Calu3 (cell line): Measurements from ENCODE around the gene ATP6V1G3. TPM values are rescaled to one million over a fixed set of nuclear protein-coding genes. Genes with fewer than 3 reads are reported as not detected.

Experiments
- BruUV-seq: library from RNA; stranded (reverse); fragments of 400-500 nt; replicated peaks from 2 replicates; lab custom pipeline; 2021; lab: Mats Ljungman, UMichigan
- CTCF ChIA-PET: fragments of 300-600 bp; sonication (Branson Sonifier 250); formaldehyde crosslinking; loops from one replicate; lab custom pipeline; 2022; ENCODE audit warnings: antibody characterized with exemption; lab: Charles Lee
- DNase-seq: peaks from one replicate; pipeline ENCODE4 v3.0.0; 2022
- H3K27ac Mint-ChIP-seq: one replicate; pipeline ENCODE4 v1.8.0; 2022; ENCODE audit warnings: mixed read lengths; ENCODE audit not compliant: unreplicated experiment
- H3K27me3 Mint-ChIP-seq: one replicate; pipeline ENCODE4 v1.8.0; 2022; ENCODE audit warnings: mixed read lengths; ENCODE audit not compliant: unreplicated experiment
- H3K36me3 Mint-ChIP-seq: one replicate; pipeline ENCODE4 v1.8.0; 2022; ENCODE audit warnings: mild to moderate bottlenecking, moderate library complexity, mixed read lengths; ENCODE audit not compliant: insufficient read depth, unreplicated experiment
- H3K4me1 Mint-ChIP-seq: one replicate; pipeline ENCODE4 v1.8.0; 2022; ENCODE audit warnings: mild to moderate bottlenecking, low read depth, mixed read lengths; ENCODE audit not compliant: unreplicated experiment
- H3K4me3 Mint-ChIP-seq: one replicate; pipeline ENCODE4 v1.8.0; 2022; ENCODE audit warnings: mild to moderate bottlenecking, low read depth, moderate library complexity, mixed read lengths; ENCODE audit not compliant: unreplicated experiment
- H3K9me3 Mint-ChIP-seq: one replicate; pipeline ENCODE4 v1.8.0; 2022; ENCODE audit warnings: low read depth, mixed read lengths; ENCODE audit not compliant: unreplicated experiment
- intact Hi-C: fragments of 100-400 bp; cut with micrococcal nuclease; formaldehyde crosslinking; loops from one replicate; pipeline ENCODE4 v1.10.0; 2022; ENCODE audit not compliant: unreplicated experiment
- total RNA-seq: library from RNA; stranded (reverse); gene quantifications from 2 replicates; pipeline ENCODE4 v1.2.3, GENCODE V29; 2022
- TF ChIP-seq, protein P1 (sequence below): fragments of 200-600 bp; IDR thresholded peaks from one replicate; pipeline ENCODE4 v1.8.0; 2022; ENCODE audit warnings: antibody characterized with exemption; ENCODE audit not compliant: unreplicated experiment

The ATP6V1G3 gene
- total RNA-seq, 1 experiment from 2014 or later: not detected

DNA sequence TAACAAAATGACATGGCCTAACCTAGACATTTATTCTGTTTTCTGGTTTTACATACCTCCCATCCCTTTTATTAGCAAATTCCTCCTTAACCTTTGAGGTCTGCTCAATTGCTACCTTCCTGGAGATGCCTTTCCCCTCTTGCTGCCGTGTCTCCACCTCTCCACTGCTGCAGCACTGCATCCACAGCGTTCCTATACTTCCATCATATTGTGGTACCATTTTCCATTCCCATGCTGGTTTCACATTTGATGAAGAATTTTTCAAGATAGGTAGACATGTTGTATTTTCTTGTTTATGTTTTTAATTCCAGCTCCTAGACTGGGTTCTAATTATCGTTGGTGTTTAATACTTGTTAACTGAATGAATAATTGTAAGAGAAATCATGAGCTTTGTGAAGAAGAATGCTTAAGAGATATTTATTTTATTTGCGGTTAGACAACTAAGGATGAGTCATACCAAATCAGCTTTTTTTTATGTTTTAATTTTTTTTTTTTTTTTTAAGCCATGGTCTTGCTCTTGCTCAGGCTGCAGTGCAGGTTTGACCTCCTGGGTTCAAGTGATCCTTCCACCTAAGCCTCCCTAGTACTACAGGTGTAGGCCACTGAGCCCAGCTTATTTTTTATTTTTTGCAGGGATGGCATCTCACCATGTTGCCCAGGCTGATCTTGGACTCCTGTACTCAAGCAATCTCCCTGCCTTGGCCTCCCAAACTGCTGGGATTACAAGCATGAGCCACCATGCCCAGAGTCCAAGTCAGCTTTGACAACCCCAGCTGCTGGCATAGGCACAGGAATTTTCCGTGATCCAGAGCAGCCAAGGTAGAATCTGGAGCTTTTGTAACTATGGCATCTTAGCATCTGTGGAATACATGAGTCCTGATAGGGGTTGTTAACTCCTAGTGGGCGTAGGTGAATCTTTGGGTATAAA, 44.0 kb downstream of the ATP6V1G3 start:
- peak overlapping the region; percentile 4 for H3K4me3 Mint-ChIP-seq
- no TSS peak for BruUV-seq

GRCh38 chr1:198495631-198496030, 44.8 kb downstream of the ATP6V1G3 start:
- CTCF ChIA-PET: interaction anchor here (0.5 to 1.4 kb wide), 2 partner anchors 11 to 134 kb away, joined by 3 to 4 read pairs; no protein-coding TSS in a partner anchor
- intact Hi-C loops: no loop called here
- Mint-ChIP-seq H3K4me1 (peaks cover 44% of the 10 kb centered on the region), H3K36me3 (no peaks in the 10 kb centered on the region), H3K4me3 (no peak overlapping the region), H3K9me3 (no peaks in the 10 kb centered on the region), H3K27me3 (no peaks in the 10 kb centered on the region), H3K27ac (no peak overlapping the region)
- TF ChIP-seq, protein P1, sequence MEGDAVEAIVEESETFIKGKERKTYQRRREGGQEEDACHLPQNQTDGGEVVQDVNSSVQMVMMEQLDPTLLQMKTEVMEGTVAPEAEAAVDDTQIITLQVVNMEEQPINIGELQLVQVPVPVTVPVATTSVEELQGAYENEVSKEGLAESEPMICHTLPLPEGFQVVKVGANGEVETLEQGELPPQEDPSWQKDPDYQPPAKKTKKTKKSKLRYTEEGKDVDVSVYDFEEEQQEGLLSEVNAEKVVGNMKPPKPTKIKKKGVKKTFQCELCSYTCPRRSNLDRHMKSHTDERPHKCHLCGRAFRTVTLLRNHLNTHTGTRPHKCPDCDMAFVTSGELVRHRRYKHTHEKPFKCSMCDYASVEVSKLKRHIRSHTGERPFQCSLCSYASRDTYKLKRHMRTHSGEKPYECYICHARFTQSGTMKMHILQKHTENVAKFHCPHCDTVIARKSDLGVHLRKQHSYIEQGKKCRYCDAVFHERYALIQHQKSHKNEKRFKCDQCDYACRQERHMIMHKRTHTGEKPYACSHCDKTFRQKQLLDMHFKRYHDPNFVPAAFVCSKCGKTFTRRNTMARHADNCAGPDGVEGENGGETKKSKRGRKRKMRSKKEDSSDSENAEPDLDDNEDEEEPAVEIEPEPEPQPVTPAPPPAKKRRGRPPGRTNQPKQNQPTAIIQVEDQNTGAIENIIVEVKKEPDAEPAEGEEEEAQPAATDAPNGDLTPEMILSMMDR: no peak
- no TSS peak for BruUV-seq
- no peak for DNase-seq

More for the DNA sequence above, 44.0 kb downstream of the ATP6V1G3 start:
- no peaks in the 10 kb centered on the region for H3K36me3 Mint-ChIP-seq
- no peaks in the 10 kb centered on the region for H3K9me3 Mint-ChIP-seq
- H3K27ac Mint-ChIP-seq: peak overlapping the region; percentile 28
- H3K4me1 Mint-ChIP-seq: peaks cover 44% of the 10 kb centered on the region
- CTCF ChIA-PET: interaction anchor here (0.6 to 1.4 kb wide), 7 partner anchors 12 to 730 kb away, joined by 3 to 8 read pairs (median 5); no protein-coding TSS in a partner anchor
- intact Hi-C loops: no loop called here
- TF ChIP-seq, protein P1: no peak
- H3K27me3 Mint-ChIP-seq: no peaks in the 10 kb centered on the region
- DNase-seq: peak; percentile 20

DNA sequence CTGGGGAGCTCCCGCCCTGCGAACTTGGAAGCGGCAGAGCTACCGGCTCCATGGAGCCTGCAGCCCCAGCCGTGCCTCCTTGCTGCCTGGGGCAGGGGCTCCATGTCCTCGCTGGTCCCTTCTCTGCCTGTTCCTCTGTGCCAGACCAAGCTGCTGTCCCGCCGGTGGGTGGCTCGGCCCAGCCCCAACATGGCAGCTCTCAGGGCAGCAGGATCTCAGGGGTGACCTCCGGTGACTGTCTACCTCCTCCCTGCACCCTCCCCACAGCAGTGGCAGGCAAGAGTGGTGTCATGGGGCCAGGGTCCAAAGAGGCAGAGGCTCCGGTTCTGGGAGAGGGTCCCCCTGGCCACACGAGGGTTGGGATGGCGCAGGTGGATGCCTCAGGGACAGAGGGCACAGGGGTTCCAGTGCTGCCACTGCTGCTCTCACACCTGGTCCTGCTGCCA, 45.8 kb downstream of the ATP6V1G3 start:
- no peaks in the 10 kb centered on the region for H3K27me3 Mint-ChIP-seq
- no peak for DNase-seq
- no peak overlapping the region for H3K4me3 Mint-ChIP-seq
- TF ChIP-seq, protein P1: no peak
- BruUV-seq: no TSS peak
- H3K4me1 Mint-ChIP-seq: peaks cover 44% of the 10 kb centered on the region
- intact Hi-C loops: no loop called here
- CTCF ChIA-PET: no interaction called here
- no peaks in the 10 kb centered on the region for H3K36me3 Mint-ChIP-seq
- no peaks in the 10 kb centered on the region for H3K9me3 Mint-ChIP-seq
- no peak overlapping the region for H3K27ac Mint-ChIP-seq

DNA sequence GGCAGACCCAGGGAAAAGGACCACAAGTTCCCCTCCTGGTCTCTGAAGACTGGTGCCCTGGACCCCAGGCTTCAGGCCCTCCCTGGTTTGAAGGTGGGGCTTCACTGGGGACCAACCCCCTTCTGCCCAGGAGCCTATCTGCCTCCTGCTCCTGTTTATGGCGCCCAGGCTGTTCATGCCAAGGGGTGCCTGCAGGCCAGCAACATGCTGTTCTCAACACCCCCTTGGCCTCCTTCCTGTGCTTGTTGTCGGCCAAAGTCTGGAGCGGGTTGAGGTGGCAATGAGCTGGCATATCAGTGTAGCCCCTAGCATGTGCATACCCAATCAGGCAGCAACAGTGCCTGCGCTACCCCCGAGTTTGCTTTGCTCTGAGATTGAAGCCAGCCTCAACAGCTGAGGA, 46.3 kb downstream of the ATP6V1G3 start:
- CTCF ChIA-PET: interaction anchor here (1.5 kb wide), 1 partner anchor 12 kb away, joined by 3 read pairs; no protein-coding TSS in a partner anchor

More for the DNA sequence above, 46.3 kb downstream of the ATP6V1G3 start:
- H3K36me3 Mint-ChIP-seq: no peaks in the 10 kb centered on the region
- no peak overlapping the region for H3K27ac Mint-ChIP-seq
- H3K27me3 Mint-ChIP-seq: no peaks in the 10 kb centered on the region
- TF ChIP-seq, protein P1: no peak
- DNase-seq: no peak
- no peak overlapping the region for H3K4me3 Mint-ChIP-seq
- H3K4me1 Mint-ChIP-seq: peaks cover 42% of the 10 kb centered on the region
- no TSS peak for BruUV-seq
- intact Hi-C loops: no loop called here
- H3K9me3 Mint-ChIP-seq: no peaks in the 10 kb centered on the region
